CD4-positive, CD25-positive, alpha-beta regulatory T cell (primary cell): ENCODE data around the gene SACM1L. TPM values are rescaled to one million over a fixed set of nuclear protein-coding genes. Genes with fewer than 3 reads are reported as not detected.

Experiments
- ATAC-seq, 2 donors: fragments of 150-1000 bp; cut with Tn5 transposase; one replicate each; pipeline ENCODE4 v1.10.0; 2021; ENCODE audit warnings: low read depth in 2 of 2, moderate number of reproducible peaks in 2 of 2, moderate library complexity in 1 of 2
- DNase-seq, 3 donors: peaks; one replicate each; pipeline versions ENCODE4 v3.0.0 to v3.0.0-alpha.2; 2012 to 2022; ENCODE audit warnings: mixed read lengths in 1 of 3
- H3K27ac ChIP-seq: one replicate; pipeline ENCODE4 v1.7.0; 2013; ENCODE audit warnings: mild to moderate bottlenecking, low read length; ENCODE audit not compliant: insufficient read depth, poor library complexity, severe bottlenecking
- H3K27me3 ChIP-seq: one replicate; pipeline ENCODE4 v1.7.0; 2013; ENCODE audit warnings: low read length; ENCODE audit not compliant: control insufficient read depth, insufficient read depth
- H3K36me3 ChIP-seq: one replicate; pipeline ENCODE4 v1.7.0; 2013; ENCODE audit warnings: mild to moderate bottlenecking, low read length, moderate library complexity; ENCODE audit not compliant: control insufficient read depth, insufficient read depth
- H3K4me1 ChIP-seq: 2 replicates; pipeline ENCODE4 v1.7.0; 2013; ENCODE audit warnings: mild to moderate bottlenecking, low read length; ENCODE audit not compliant: insufficient read depth, control insufficient read depth, poor library complexity, severe bottlenecking
- H3K4me3 ChIP-seq: one replicate; pipeline ENCODE4 v1.7.0; 2013; ENCODE audit warnings: low read depth, mild to moderate bottlenecking, low read length, moderate library complexity
- H3K9me3 ChIP-seq, 2 experiments: 1 replicate in 1 of 2; 2 replicates in 1 of 2; pipeline ENCODE4 v1.7.0; 2013; ENCODE audit warnings: low read length in 2 of 2, mild to moderate bottlenecking in 1 of 2, moderate library complexity in 1 of 2; ENCODE audit not compliant: control insufficient read depth in 2 of 2
- H3K27ac Mint-ChIP-seq, 3 donors: one replicate each; pipeline ENCODE4 v1.8.0; 2020 to 2022; ENCODE audit warnings: mild to moderate bottlenecking in 3 of 3, mixed read lengths in 3 of 3, moderate library complexity in 2 of 3
- H3K27me3 Mint-ChIP-seq: one replicate; pipeline ENCODE4 v1.8.0; 2022; ENCODE audit warnings: mild to moderate bottlenecking, mixed read lengths
- H3K36me3 Mint-ChIP-seq: one replicate; pipeline ENCODE4 v1.8.0; 2020; ENCODE audit warnings: mixed read lengths
- H3K4me1 Mint-ChIP-seq, 4 donors: one replicate each; pipeline ENCODE4 v1.8.0; 2020 to 2022; ENCODE audit warnings: mixed read lengths in 4 of 4, mild to moderate bottlenecking in 1 of 4
- H3K4me3 Mint-ChIP-seq, 4 donors: one replicate each; pipeline ENCODE4 v1.8.0; 2020 to 2022; ENCODE audit warnings: mild to moderate bottlenecking in 4 of 4, mixed read lengths in 4 of 4, moderate library complexity in 3 of 4
- H3K9me3 Mint-ChIP-seq, 7 donors: one replicate each; pipeline ENCODE4 v1.8.0; 2020 to 2022; ENCODE audit warnings: mixed read lengths in 7 of 7, mild to moderate bottlenecking in 3 of 7, moderate library complexity in 2 of 7
- polyA plus RNA-seq, 4 donors: library from polyadenylated mRNA; unstranded; fragments of 300-500 nt; fragmentation: Illumina TruSeq; gene quantifications; one replicate each; pipeline ENCODE4 v1.2.3, GENCODE V29; 2021
- total RNA-seq: library from RNA; stranded (reverse); gene quantifications from one replicate; pipeline ENCODE4 v1.2.3, GENCODE V29; 2022

The SACM1L gene
- total and polyA plus RNA-seq, 5 donors from 2014 or later: 13.4 to 70.0 (median 19.4) TPM

- no peak overlapping the region for H3K27ac Mint-ChIP-seq
- no peak overlapping the region for H3K4me3 Mint-ChIP-seq
- H3K4me1 Mint-ChIP-seq: peaks cover 0 to 4% (median 0%) of the 10 kb centered on the region in 4 donors
Observed at GRCh38 chr3:45758871-45759270, 69.7 kb downstream of the SACM1L start.

GRCh38 chr3:45759851-45760250 lies 70.7 kb downstream of the SACM1L start:
- Mint-ChIP-seq H3K4me1 (peaks cover 0 to 4% (median 0%) of the 10 kb centered on the region in 4 donors), H3K4me3 (no peak overlapping the region), H3K9me3 (no peaks in the 10 kb centered on the region), H3K36me3 (peaks cover 4% of the 10 kb centered on the region), H3K27me3 (peaks cover 10% of the 10 kb centered on the region), H3K27ac (no peak overlapping the region)
- ATAC-seq (no peak), DNase-seq (no peak)
- Histone ChIP-seq H3K9me3 (no peaks in the 10 kb centered on the region), H3K4me3 (no peak overlapping the region), H3K4me1 (no peaks in the 10 kb centered on the region), H3K27ac (no peak overlapping the region), H3K36me3 (no peaks in the 10 kb centered on the region), H3K27me3 (no peaks in the 10 kb centered on the region)

More at GRCh38 chr3:45758871-45759270, 69.7 kb downstream of the SACM1L start:
- no peak for DNase-seq
- Histone ChIP-seq H3K27ac (no peak overlapping the region), H3K9me3 (no peaks in the 10 kb centered on the region), H3K4me1 (no peaks in the 10 kb centered on the region), H3K4me3 (no peak overlapping the region), H3K27me3 (no peaks in the 10 kb centered on the region), H3K36me3 (no peaks in the 10 kb centered on the region)
- Mint-ChIP-seq H3K36me3 (peaks cover 5% of the 10 kb centered on the region), H3K9me3 (no peaks in the 10 kb centered on the region), H3K27me3 (peaks cover 10% of the 10 kb centered on the region)
- no peak for ATAC-seq

- H3K36me3 ChIP-seq: no peaks in the 10 kb centered on the region
- H3K27ac Mint-ChIP-seq: no peak overlapping the region
- peaks cover 11% of the 10 kb centered on the region for H3K27me3 Mint-ChIP-seq
- ATAC-seq (no peak), DNase-seq (peak in 2 of 3 donors; percentile 24 to 60)
- no peaks in the 10 kb centered on the region for H3K4me1 ChIP-seq
- H3K27ac ChIP-seq: no peak overlapping the region
- H3K9me3 Mint-ChIP-seq: no peaks in the 10 kb centered on the region
- H3K9me3 ChIP-seq: no peaks in the 10 kb centered on the region
- no peak overlapping the region for H3K4me3 Mint-ChIP-seq
- no peaks in the 10 kb centered on the region for H3K27me3 ChIP-seq
- H3K4me1 Mint-ChIP-seq: peaks cover 0 to 4% (median 0%) of the 10 kb centered on the region in 4 donors
- H3K4me3 ChIP-seq: no peak overlapping the region
- H3K36me3 Mint-ChIP-seq: peaks cover 4% of the 10 kb centered on the region
Observed at GRCh38 chr3:45760878-45761711, 71.9 kb downstream of the SACM1L start.

- ATAC-seq: no peak
- Mint-ChIP-seq H3K9me3 (no peaks in the 10 kb centered on the region), H3K4me3 (no peak overlapping the region), H3K27ac (no peak overlapping the region), H3K27me3 (peaks cover 12% of the 10 kb centered on the region), H3K36me3 (peaks cover 4% of the 10 kb centered on the region), H3K4me1 (peaks cover 0 to 4% (median 0%) of the 10 kb centered on the region in 4 donors)
- no peak for DNase-seq
- Histone ChIP-seq H3K27ac (no peak overlapping the region), H3K4me3 (no peak overlapping the region), H3K4me1 (no peaks in the 10 kb centered on the region), H3K27me3 (no peaks in the 10 kb centered on the region), H3K36me3 (no peaks in the 10 kb centered on the region), H3K9me3 (no peaks in the 10 kb centered on the region)
Observed at GRCh38 chr3:45761831-45762230, 72.6 kb downstream of the SACM1L start.

- Mint-ChIP-seq H3K27me3 (peaks cover 18% of the 10 kb centered on the region), H3K9me3 (peaks cover 0 to 5% (median 0%) of the 10 kb centered on the region in 7 donors), H3K4me3 (peak overlapping the region in 1 of 4 donors; percentile 28), H3K27ac (no peak overlapping the region), H3K36me3 (peaks cover 4% of the 10 kb centered on the region), H3K4me1 (peaks cover 0 to 4% (median 0%) of the 10 kb centered on the region in 4 donors)
- Histone ChIP-seq H3K9me3 (no peaks in the 10 kb centered on the region), H3K4me3 (no peak overlapping the region), H3K4me1 (no peaks in the 10 kb centered on the region), H3K36me3 (no peaks in the 10 kb centered on the region), H3K27ac (no peak overlapping the region), H3K27me3 (no peaks in the 10 kb centered on the region)
- ATAC-seq (no peak), DNase-seq (no peak)
Observed at GRCh38 chr3:45762647-45763302, 73.6 kb downstream of the SACM1L start.

- H3K27ac ChIP-seq: no peak overlapping the region
- H3K4me3 ChIP-seq: no peak overlapping the region
- no peaks in the 10 kb centered on the region for H3K9me3 ChIP-seq
- Mint-ChIP-seq H3K27me3 (peaks cover 23% of the 10 kb centered on the region), H3K36me3 (peaks cover 4% of the 10 kb centered on the region), H3K27ac (no peak overlapping the region), H3K4me3 (no peak overlapping the region), H3K4me1 (peaks cover 0 to 4% (median 0%) of the 10 kb centered on the region in 4 donors), H3K9me3 (peaks cover 0 to 5% (median 0%) of the 10 kb centered on the region in 7 donors)
- H3K36me3 ChIP-seq: no peaks in the 10 kb centered on the region
- no peaks in the 10 kb centered on the region for H3K27me3 ChIP-seq
- no peak for ATAC-seq
- H3K4me1 ChIP-seq: no peaks in the 10 kb centered on the region
- no peak for DNase-seq
Observed at GRCh38 chr3:45763303-45763675, 74.1 kb downstream of the SACM1L start.

GRCh38 chr3:45765266-45765851 lies 76.2 kb downstream of the SACM1L start:
- no peaks in the 10 kb centered on the region for H3K4me1 ChIP-seq
- ATAC-seq: no peak
- H3K27me3 ChIP-seq: no peaks in the 10 kb centered on the region
- no peak overlapping the region for H3K4me3 Mint-ChIP-seq
- H3K36me3 ChIP-seq: no peaks in the 10 kb centered on the region
- no peak overlapping the region for H3K27ac Mint-ChIP-seq
- no peak for DNase-seq
- no peak overlapping the region for H3K27ac ChIP-seq
- H3K36me3 Mint-ChIP-seq: peaks cover 4% of the 10 kb centered on the region
- no peak overlapping the region for H3K4me3 ChIP-seq
- no peaks in the 10 kb centered on the region for H3K9me3 ChIP-seq
- peaks cover 0 to 4% (median 0%) of the 10 kb centered on the region in 4 donors for H3K4me1 Mint-ChIP-seq
- peaks cover 43% of the 10 kb centered on the region for H3K27me3 Mint-ChIP-seq
- H3K9me3 Mint-ChIP-seq: peaks cover 0 to 5% (median 0%) of the 10 kb centered on the region in 7 donors
